ENCODE measurements around the gene VPS54.

DNA sequence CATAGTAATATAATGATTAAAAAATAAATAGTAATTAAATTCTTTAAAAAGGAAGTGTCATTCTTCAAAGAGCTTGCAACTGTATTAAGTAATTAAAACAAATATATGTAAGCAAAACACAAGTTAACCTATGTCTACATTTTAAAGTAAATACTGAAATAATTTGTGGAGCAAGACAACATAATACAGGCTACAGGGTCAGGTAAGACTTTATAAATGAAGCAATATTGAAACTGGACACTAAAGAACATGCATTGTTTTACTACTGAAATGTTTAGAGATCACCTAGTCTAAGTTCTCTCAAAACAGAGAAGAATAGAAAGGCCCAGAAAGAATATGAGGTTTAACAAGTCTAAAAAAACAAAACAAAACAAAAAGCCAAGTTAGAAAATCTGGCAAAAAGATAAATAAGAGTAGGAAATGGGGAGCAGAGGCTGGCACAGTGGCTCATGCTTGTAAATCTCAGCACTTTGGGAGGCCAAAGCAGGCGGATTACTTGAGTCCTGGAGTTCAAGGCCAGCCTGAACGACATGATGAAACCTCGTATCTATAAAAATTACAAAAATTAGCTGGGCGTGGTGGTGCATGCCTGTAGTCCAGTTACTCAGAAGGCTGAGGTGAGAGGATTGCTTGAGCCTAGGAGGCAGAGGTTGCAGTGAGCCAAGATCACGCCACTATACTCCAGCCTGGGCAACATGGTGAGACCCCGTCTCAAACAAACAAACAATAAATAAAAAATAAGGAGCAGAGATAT is 34.4 kb downstream of the VPS54 start:
- TF ChIP-seq ESRRA (CRISPR knock-in tag; IDR thresholded peaks at IDR 0.05; ENCODE audit: borderline replicate concordance) (no peak), KAT7 (CRISPR knock-in tag; IDR thresholded peaks at IDR 0.05; ENCODE audit: borderline replicate concordance) (no peak), NR1H2 (CRISPR knock-in tag; IDR thresholded peaks at IDR 0.05) (no peak), FOXP1 (CRISPR knock-in tag; IDR thresholded peaks at IDR 0.05; ENCODE audit: borderline replicate concordance) (no peak), CREM (CRISPR knock-in tag; IDR thresholded peaks at IDR 0.05) (no peak), NR2C2 (CRISPR knock-in tag; IDR thresholded peaks at IDR 0.05) (no peak), TEAD1 (CRISPR knock-in tag; IDR thresholded peaks at IDR 0.05) (no peak), NFE2L1 (CRISPR knock-in tag; IDR thresholded peaks at IDR 0.05) (no peak)
- TF ChIP-seq, protein P1, sequence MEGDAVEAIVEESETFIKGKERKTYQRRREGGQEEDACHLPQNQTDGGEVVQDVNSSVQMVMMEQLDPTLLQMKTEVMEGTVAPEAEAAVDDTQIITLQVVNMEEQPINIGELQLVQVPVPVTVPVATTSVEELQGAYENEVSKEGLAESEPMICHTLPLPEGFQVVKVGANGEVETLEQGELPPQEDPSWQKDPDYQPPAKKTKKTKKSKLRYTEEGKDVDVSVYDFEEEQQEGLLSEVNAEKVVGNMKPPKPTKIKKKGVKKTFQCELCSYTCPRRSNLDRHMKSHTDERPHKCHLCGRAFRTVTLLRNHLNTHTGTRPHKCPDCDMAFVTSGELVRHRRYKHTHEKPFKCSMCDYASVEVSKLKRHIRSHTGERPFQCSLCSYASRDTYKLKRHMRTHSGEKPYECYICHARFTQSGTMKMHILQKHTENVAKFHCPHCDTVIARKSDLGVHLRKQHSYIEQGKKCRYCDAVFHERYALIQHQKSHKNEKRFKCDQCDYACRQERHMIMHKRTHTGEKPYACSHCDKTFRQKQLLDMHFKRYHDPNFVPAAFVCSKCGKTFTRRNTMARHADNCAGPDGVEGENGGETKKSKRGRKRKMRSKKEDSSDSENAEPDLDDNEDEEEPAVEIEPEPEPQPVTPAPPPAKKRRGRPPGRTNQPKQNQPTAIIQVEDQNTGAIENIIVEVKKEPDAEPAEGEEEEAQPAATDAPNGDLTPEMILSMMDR (IDR thresholded peaks at IDR 0.05): no peak
- TF ChIP-seq, protein P2, sequence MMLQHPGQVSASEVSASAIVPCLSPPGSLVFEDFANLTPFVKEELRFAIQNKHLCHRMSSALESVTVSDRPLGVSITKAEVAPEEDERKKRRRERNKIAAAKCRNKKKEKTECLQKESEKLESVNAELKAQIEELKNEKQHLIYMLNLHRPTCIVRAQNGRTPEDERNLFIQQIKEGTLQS (CRISPR knock-in tag; conservative IDR thresholded peaks at IDR 0.05): no peak
- TF ChIP-seq, protein P3, sequence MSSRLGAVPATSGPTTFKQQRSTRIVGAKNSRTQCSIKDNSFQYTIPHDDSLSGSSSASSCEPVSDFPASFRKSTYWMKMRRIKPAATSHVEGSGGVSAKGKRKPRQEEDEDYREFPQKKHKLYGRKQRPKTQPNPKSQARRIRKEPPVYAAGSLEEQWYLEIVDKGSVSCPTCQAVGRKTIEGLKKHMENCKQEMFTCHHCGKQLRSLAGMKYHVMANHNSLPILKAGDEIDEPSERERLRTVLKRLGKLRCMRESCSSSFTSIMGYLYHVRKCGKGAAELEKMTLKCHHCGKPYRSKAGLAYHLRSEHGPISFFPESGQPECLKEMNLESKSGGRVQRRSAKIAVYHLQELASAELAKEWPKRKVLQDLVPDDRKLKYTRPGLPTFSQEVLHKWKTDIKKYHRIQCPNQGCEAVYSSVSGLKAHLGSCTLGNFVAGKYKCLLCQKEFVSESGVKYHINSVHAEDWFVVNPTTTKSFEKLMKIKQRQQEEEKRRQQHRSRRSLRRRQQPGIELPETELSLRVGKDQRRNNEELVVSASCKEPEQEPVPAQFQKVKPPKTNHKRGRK (CRISPR knock-in tag; IDR thresholded peaks at IDR 0.05; ENCODE audit: borderline replicate concordance): no peak
- TF ChIP-seq, protein P4, sequence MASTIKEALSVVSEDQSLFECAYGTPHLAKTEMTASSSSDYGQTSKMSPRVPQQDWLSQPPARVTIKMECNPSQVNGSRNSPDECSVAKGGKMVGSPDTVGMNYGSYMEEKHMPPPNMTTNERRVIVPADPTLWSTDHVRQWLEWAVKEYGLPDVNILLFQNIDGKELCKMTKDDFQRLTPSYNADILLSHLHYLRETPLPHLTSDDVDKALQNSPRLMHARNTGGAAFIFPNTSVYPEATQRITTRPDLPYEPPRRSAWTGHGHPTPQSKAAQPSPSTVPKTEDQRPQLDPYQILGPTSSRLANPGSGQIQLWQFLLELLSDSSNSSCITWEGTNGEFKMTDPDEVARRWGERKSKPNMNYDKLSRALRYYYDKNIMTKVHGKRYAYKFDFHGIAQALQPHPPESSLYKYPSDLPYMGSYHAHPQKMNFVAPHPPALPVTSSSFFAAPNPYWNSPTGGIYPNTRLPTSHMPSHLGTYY (CRISPR knock-in tag; IDR thresholded peaks at IDR 0.05): no peak

Data from WTC11 (cell line).